Activated B cell treated with CpG ODN at 0.5 μM for 24 hours (primary cell): ENCODE measurements around the gene DSC1. TPM values are rescaled to one million over a fixed set of nuclear protein-coding genes. Genes with fewer than 3 reads are reported as not detected.

Source experiments
- ATAC-seq: fragments of 200-7000 bp; cut with Tn5 transposase; one replicate; pipeline ENCODE4 v1.10.0; 2021; ENCODE audit warnings: low read depth, mild to moderate bottlenecking, moderate library complexity
- CTCF ChIA-PET: fragments of 350-600 bp; sonication (Branson Sonifier 250); formaldehyde crosslinking; loops from one replicate; lab custom pipeline; 2021; ENCODE audit warnings: antibody characterized with exemption; lab: Charles Lee
- POLR2A ChIA-PET: fragments of 350-600 bp; sonication (Branson Sonifier 250); formaldehyde crosslinking; loops from one replicate; lab custom pipeline; 2021; ENCODE audit warnings: antibody characterized with exemption; lab: Charles Lee
- DNase-seq: peaks from one replicate; pipeline ENCODE4 v3.0.0; 2022
- H3K27ac Mint-ChIP-seq: one replicate; pipeline ENCODE4 v1.8.0; 2020; ENCODE audit warnings: mixed read lengths
- H3K27me3 Mint-ChIP-seq: one replicate; pipeline ENCODE4 v1.8.0; 2021; ENCODE audit warnings: mixed read lengths
- H3K36me3 Mint-ChIP-seq: one replicate; pipeline ENCODE4 v1.8.0; 2021; ENCODE audit warnings: low read depth, mixed read lengths
- H3K4me1 Mint-ChIP-seq: one replicate; pipeline ENCODE4 v1.8.0; 2021; ENCODE audit warnings: mixed read lengths
- H3K4me3 Mint-ChIP-seq: one replicate; pipeline ENCODE4 v1.8.0; 2020; ENCODE audit warnings: mild to moderate bottlenecking, mixed read lengths
- H3K9me3 Mint-ChIP-seq: one replicate; pipeline ENCODE4 v1.8.0; 2020; ENCODE audit warnings: mixed read lengths
- CTCF ChIP-seq: fragments of 200-600 bp; IDR thresholded peaks from one replicate; pipeline ENCODE4 v1.8.0; 2022; ENCODE audit warnings: antibody characterized with exemption, mild to moderate bottlenecking
- intact Hi-C: fragments of 100-400 bp; cut with micrococcal nuclease; formaldehyde crosslinking; loops from one replicate; pipeline ENCODE4 v1.15.1; 2024
- total RNA-seq: library from RNA; stranded (reverse); gene quantifications from 2 replicates; pipeline ENCODE4 v1.2.3, GENCODE V29; 2022

Gene DSC1
- total RNA-seq, 1 donor from 2014 or later = not detected

DNA sequence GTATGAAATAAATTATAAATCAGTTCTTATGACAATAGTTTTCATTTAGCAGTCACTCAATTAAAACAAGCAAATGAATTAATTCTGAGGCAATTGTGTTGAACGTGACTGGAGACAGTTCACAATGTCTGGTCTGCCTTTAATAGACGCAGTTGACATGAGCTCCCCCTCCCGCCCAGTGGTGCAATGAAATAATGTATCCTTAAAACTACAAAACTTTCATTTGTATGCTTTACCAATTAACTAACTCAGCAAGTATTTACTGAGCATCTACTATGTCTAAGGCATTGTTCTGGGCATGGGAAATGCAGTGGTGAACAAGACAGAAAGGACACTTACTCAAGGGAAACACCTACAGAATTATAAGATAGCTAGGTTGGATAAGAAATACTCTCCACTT is 56.9 kb downstream of the DSC1 start:
- Mint-ChIP-seq H3K9me3 (no peaks in the 10 kb centered on the region), H3K36me3 (no peaks in the 10 kb centered on the region), H3K27me3 (no peaks in the 10 kb centered on the region), H3K4me1 (no peaks in the 10 kb centered on the region), H3K27ac (no peak overlapping the region), H3K4me3 (no peak overlapping the region)
- no peak for TF ChIP-seq CTCF
- intact Hi-C loops = loop anchor here (10.0 kb wide), 1 partner anchor 61 kb away; the partner anchor contains the start of gene DSC3
- POLR2A ChIA-PET = no interaction called here
- ATAC-seq = no peak
- DNase-seq = no peak
- CTCF ChIA-PET = no interaction called here

GRCh38 chr18:31104444-31104843 is 58.2 kb downstream of the DSC1 start:
- ATAC-seq (no peak), DNase-seq (no peak)
- no peak overlapping the region for H3K27ac Mint-ChIP-seq
- peaks cover 5% of the 10 kb centered on the region for H3K27me3 Mint-ChIP-seq
- no peak for TF ChIP-seq CTCF
- H3K9me3 Mint-ChIP-seq = no peaks in the 10 kb centered on the region
- POLR2A ChIA-PET = no interaction called here
- CTCF ChIA-PET = no interaction called here
- no peaks in the 10 kb centered on the region for H3K36me3 Mint-ChIP-seq
- intact Hi-C loops = loop anchor here (10.0 kb wide), 1 partner anchor 60 kb away; the partner anchor contains the start of gene DSC3
- no peaks in the 10 kb centered on the region for H3K4me1 Mint-ChIP-seq
- H3K4me3 Mint-ChIP-seq = no peak overlapping the region

GRCh38 chr18:31103423-31103822 is 59.2 kb downstream of the DSC1 start:
- Mint-ChIP-seq H3K27me3 (peaks cover 7% of the 10 kb centered on the region), H3K36me3 (no peaks in the 10 kb centered on the region), H3K27ac (no peak overlapping the region), H3K4me3 (no peak overlapping the region), H3K4me1 (no peaks in the 10 kb centered on the region), H3K9me3 (no peaks in the 10 kb centered on the region)
- ChIA-PET POLR2A (no interaction called here), CTCF (no interaction called here)
- intact Hi-C loops = loop anchor here (10.0 kb wide), 1 partner anchor 59 kb away; the partner anchor contains the start of gene DSC3
- no peak for TF ChIP-seq CTCF
- no peak for DNase-seq
- no peak for ATAC-seq

DNA sequence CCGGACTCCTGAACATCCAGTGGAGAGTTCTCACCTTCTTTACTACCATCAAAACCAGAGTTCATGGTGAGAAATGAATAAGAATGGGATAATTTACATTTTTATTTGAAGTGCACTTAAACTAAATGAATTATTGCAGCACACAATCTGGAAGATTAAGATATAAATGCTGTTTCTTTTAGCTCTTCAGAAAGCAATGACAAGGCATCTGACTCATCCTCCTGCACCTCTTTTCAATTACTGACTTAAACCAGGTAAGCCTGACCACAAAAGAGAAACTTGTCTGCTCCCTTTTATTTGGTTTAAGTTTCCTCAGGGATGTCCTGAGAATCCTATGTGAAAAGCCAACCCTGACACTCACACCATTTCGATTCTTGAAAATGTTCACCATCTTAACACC is 59.7 kb downstream of the DSC1 start:
- Mint-ChIP-seq H3K4me1 (no peaks in the 10 kb centered on the region), H3K27me3 (peaks cover 7% of the 10 kb centered on the region), H3K4me3 (no peak overlapping the region), H3K9me3 (no peaks in the 10 kb centered on the region), H3K36me3 (no peaks in the 10 kb centered on the region), H3K27ac (no peak overlapping the region)
- intact Hi-C loops = loop anchor here (10.0 kb wide), 1 partner anchor 58 kb away; the partner anchor contains the start of gene DSC3
- POLR2A ChIA-PET = no interaction called here
- no peak for ATAC-seq
- no peak for DNase-seq
- CTCF ChIA-PET = no interaction called here
- TF ChIP-seq CTCF = no peak

- ChIA-PET CTCF (no interaction called here), POLR2A (no interaction called here)
- Mint-ChIP-seq H3K27me3 (peaks cover 7% of the 10 kb centered on the region), H3K4me3 (no peak within 1 kb of the TSS), H3K27ac (no peak within 1 kb of the TSS), H3K36me3 (no peaks in the 10 kb centered on the region), H3K9me3 (no peaks in the 10 kb centered on the region), H3K4me1 (no peaks in the 10 kb centered on the region)
- no peak for TF ChIP-seq CTCF
- no peak for ATAC-seq
- DNase-seq = no peak
- intact Hi-C loops = loop anchor here (10.0 kb wide), 1 partner anchor 57 kb away; the partner anchor contains the start of gene DSC3
Observed at GRCh38 chr18:31102025-31102684, 60.5 kb downstream of the DSC1 start, which contains the start of gene DSC2. DSC2 (minus strand) TSS chr18:31102421; CDS start chr18:31101971, 450 bp downstream.
